Choroid plexus epithelial cell (primary cell): ENCODE results near the gene CROCC.

ENCODE experiments used
- DNase-seq: peaks from one replicate; pipeline ENCODE4 v3.0.0-alpha.2; 2010; ENCODE audit warnings: low read depth
- H3K4me3 ChIP-seq: 2 replicates; pipeline ENCODE4 v1.5.1; 2011; ENCODE audit warnings: low read depth, mild to moderate bottlenecking, control low read depth, low read length, moderate library complexity
- TF ChIP-seq, protein P1 (sequence below): conservative IDR thresholded peaks from 2 replicates; pipeline ENCODE4 v1.5.1; 2011; ENCODE audit warnings: low read depth, mild to moderate bottlenecking, control low read depth, inconsistent platforms, low read length, moderate library complexity

Gene CROCC

DNA sequence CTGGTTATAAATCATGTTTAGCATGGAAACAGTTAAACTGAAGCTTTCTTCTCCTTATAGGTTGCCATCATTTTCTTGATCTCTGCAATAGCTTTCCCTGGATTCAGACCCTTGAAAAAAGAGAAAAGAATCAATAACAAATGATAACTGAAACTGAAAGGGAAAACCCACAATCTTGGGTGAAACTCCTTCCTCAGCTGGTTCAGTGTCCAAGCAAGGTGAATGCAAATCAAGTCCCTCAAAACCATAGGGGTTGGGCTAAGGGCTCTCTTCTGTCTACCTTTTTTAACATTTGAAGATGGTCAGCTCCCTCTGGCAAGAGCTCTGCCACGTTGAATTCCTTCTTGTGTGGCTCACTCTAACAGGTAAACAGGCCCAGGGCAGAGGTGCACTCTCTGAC, 97.1 kb downstream of the CROCC start:
- no peak for DNase-seq
- no peak overlapping the region for H3K4me3 ChIP-seq
- TF ChIP-seq, protein P1, sequence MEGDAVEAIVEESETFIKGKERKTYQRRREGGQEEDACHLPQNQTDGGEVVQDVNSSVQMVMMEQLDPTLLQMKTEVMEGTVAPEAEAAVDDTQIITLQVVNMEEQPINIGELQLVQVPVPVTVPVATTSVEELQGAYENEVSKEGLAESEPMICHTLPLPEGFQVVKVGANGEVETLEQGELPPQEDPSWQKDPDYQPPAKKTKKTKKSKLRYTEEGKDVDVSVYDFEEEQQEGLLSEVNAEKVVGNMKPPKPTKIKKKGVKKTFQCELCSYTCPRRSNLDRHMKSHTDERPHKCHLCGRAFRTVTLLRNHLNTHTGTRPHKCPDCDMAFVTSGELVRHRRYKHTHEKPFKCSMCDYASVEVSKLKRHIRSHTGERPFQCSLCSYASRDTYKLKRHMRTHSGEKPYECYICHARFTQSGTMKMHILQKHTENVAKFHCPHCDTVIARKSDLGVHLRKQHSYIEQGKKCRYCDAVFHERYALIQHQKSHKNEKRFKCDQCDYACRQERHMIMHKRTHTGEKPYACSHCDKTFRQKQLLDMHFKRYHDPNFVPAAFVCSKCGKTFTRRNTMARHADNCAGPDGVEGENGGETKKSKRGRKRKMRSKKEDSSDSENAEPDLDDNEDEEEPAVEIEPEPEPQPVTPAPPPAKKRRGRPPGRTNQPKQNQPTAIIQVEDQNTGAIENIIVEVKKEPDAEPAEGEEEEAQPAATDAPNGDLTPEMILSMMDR, result no peak

DNA sequence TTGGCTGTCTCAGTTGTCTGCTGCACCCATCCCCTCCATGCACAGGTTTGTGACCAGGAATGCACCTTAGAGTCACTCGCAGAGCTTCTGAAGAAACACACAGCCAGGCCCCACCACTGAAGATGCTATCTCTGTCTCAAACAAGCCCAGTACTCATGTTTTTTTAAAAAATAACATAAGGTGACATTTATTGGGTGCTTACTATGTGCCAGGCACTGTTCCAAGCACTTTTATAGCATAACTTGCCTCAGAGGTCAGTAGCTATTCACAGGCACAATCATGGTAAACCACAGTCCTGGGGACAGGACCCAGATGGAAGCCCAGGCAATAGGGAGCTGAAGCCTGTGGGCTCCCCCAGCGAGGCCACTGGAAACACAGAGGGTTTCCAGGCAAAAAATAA, 98.8 kb downstream of the CROCC start:
- no peak for DNase-seq
- TF ChIP-seq, protein P1, result no peak
- no peak overlapping the region for H3K4me3 ChIP-seq

DNA sequence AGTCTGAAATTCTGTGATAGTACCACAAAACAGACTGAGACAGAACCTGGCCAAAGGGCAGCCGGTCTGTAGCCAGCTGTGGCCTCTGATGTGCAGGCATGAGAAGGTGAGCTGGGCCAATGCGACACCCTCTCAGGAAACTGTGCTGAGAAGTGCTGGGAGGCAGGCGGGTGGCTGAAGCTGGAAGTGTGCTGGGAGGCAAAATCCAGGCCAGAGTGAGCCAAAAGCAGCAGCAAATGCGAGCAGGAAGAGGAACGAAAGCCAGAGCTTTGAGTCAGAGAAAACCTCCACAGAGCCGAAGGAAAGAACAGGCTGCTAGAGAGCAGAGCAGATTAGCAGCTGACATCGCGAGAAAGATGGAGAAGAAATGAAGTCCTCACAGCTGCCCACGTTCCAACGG, 100.2 kb downstream of the CROCC start:
- DNase-seq, result no peak
- TF ChIP-seq, protein P1, result no peak
- H3K4me3 ChIP-seq, result no peak overlapping the region
